Liver (tissue), 9 donors: ENCODE data around the gene SLC2A9. TPM values are rescaled to one million over a fixed set of nuclear protein-coding genes. Genes with fewer than 3 reads are reported as not detected.

Experiments used
- DNase-seq: peaks from one replicate; pipeline ENCODE4 v3.0.0-alpha.2; 2017; ENCODE audit warnings: low spot score
- H3K27ac ChIP-seq, 2 donors: one replicate each; pipeline ENCODE4 v1.7.0; 2013; ENCODE audit warnings: inconsistent platforms in 2 of 2, low read length in 2 of 2, control low read depth in 1 of 2, low read depth in 1 of 2, mild to moderate bottlenecking in 1 of 2
- H3K27me3 ChIP-seq, 4 donors: one replicate each; pipeline versions ENCODE4 v1.6.1 to v1.7.0; 2013; ENCODE audit warnings: low read length in 3 of 4, inconsistent platforms in 1 of 4, mild to moderate bottlenecking in 1 of 4, moderate library complexity in 1 of 4; ENCODE audit not compliant: control insufficient read depth in 4 of 4, insufficient read depth in 4 of 4
- H3K36me3 ChIP-seq, 4 donors: one replicate each; pipeline versions ENCODE4 v1.6.1 to v1.7.0; 2013; ENCODE audit warnings: low read length in 3 of 4, mild to moderate bottlenecking in 3 of 4, low read depth in 1 of 4, moderate library complexity in 1 of 4; ENCODE audit not compliant: control insufficient read depth in 4 of 4, insufficient read depth in 3 of 4
- H3K4me1 ChIP-seq, 4 donors: one replicate each; pipeline versions ENCODE4 v1.6.1 to v1.7.0; 2013; ENCODE audit warnings: low read length in 3 of 4, mild to moderate bottlenecking in 3 of 4, moderate library complexity in 1 of 4; ENCODE audit not compliant: control insufficient read depth in 4 of 4, insufficient read depth in 4 of 4
- H3K4me3 ChIP-seq, 3 donors: one replicate each; pipeline versions ENCODE4 v1.6.1 to v1.7.0; 2013; ENCODE audit warnings: low read length in 3 of 3, control low read depth in 1 of 3, low read depth in 1 of 3, mild to moderate bottlenecking in 1 of 3
- H3K9ac ChIP-seq, 2 donors: one replicate each; pipeline ENCODE4 v1.7.0; 2013; ENCODE audit warnings: low read length in 2 of 2, mild to moderate bottlenecking in 2 of 2, moderate library complexity in 2 of 2, control low read depth in 1 of 2, low read depth in 1 of 2
- H3K9me3 ChIP-seq, 4 donors: one replicate each; pipeline versions ENCODE4 v1.6.1 to v1.7.0; 2013; ENCODE audit warnings: low read length in 3 of 4; ENCODE audit not compliant: control insufficient read depth in 4 of 4
- EGR1 ChIP-seq, 2 donors: IDR thresholded peaks; 2 replicates each; pipeline ENCODE4 v1.6.1; 2016 to 2018; ENCODE audit warnings: antibody characterized with exemption in 2 of 2, low read depth in 2 of 2
- FOXA1 ChIP-seq: IDR thresholded peaks from 2 replicates; pipeline ENCODE4 v1.6.1; 2016; ENCODE audit warnings: antibody characterized with exemption
- FOXA2 ChIP-seq: IDR thresholded peaks from 2 replicates; pipeline ENCODE4 v1.6.1; 2016; ENCODE audit warnings: antibody characterized with exemption
- GABPA ChIP-seq, 2 donors: IDR thresholded peaks in 1 of 2; conservative IDR thresholded peaks in 1 of 2; 2 replicates each; pipeline ENCODE4 v1.6.1; 2016; ENCODE audit warnings: antibody characterized with exemption in 2 of 2, mild to moderate bottlenecking in 1 of 2, moderate library complexity in 1 of 2
- HNF4A ChIP-seq, 2 donors: conservative IDR thresholded peaks; 2 replicates each; pipeline ENCODE4 v1.6.1; 2016; ENCODE audit warnings: antibody characterized with exemption in 2 of 2, mild to moderate bottlenecking in 2 of 2
- HNF4G ChIP-seq: IDR thresholded peaks from 2 replicates; pipeline ENCODE4 v1.6.1; 2016; ENCODE audit warnings: antibody characterized with exemption
- JUND ChIP-seq, 2 donors: IDR thresholded peaks; 2 replicates each; pipeline ENCODE4 v1.6.1; 2016; ENCODE audit warnings: antibody characterized with exemption in 2 of 2
- NR2F2 ChIP-seq: IDR thresholded peaks from 2 replicates; pipeline ENCODE4 v1.6.1; 2016; ENCODE audit warnings: antibody characterized with exemption
- RAD21 ChIP-seq, 2 donors: IDR thresholded peaks; 2 replicates each; pipeline ENCODE4 v1.6.1; 2016; ENCODE audit warnings: antibody characterized with exemption in 2 of 2, mild to moderate bottlenecking in 2 of 2
- RXRA ChIP-seq, 2 donors: IDR thresholded peaks; 2 replicates each; pipeline ENCODE4 v1.6.1; 2017 to 2018; ENCODE audit warnings: antibody characterized with exemption in 2 of 2, mild to moderate bottlenecking in 1 of 2
- SP1 ChIP-seq: IDR thresholded peaks from 2 replicates; pipeline ENCODE4 v1.6.1; 2018; ENCODE audit warnings: antibody characterized with exemption, mild to moderate bottlenecking
- TAF1 ChIP-seq: conservative IDR thresholded peaks from 2 replicates; pipeline ENCODE4 v1.6.1; 2016; ENCODE audit warnings: antibody characterized with exemption, mild to moderate bottlenecking
- YY1 ChIP-seq: IDR thresholded peaks from 2 replicates; pipeline ENCODE4 v1.6.1; 2016; ENCODE audit warnings: antibody characterized with exemption, mild to moderate bottlenecking
- WGBS: extraction: QIAGEN DNeasy Blood & Tissue Kit; methylation state at CpG from one replicate; pipeline ENCODE4 v1.1.7; 2013; 5-methylcytosine and 5-hydroxymethylcytosine counted together
- polyA plus RNA-seq, 2 donors: library from polyadenylated mRNA; stranded (reverse) in 1 of 2; unstranded in 1 of 2; fragments of 200-250 nt in 1 of 2; fragments of >200 nt in 1 of 2; fragmentation: Nextera tagmentation in 1 of 2; extraction: Ambion mirVana in 1 of 2; gene quantifications; one replicate each; pipeline versions ENCODE4 v1.2.1 to v1.2.3, GENCODE V29; 2013 to 2015
- total RNA-seq, 2 donors: library from RNA; depleted of rRNA; stranded (reverse); fragments of >200 nt; gene quantifications; one replicate each; pipeline ENCODE4 v1.2.3, GENCODE V29; 2014
- TF ChIP-seq, protein P1 (sequence below): IDR thresholded peaks from 2 replicates; pipeline ENCODE4 v1.6.1; 2016; ENCODE audit warnings: antibody characterized with exemption
- TF ChIP-seq, protein P2 (sequence below): IDR thresholded peaks from 2 replicates; pipeline ENCODE4 v1.6.1; 2016; ENCODE audit warnings: antibody characterized with exemption
- TF ChIP-seq, protein P3 (sequence below): fragments of 150-350 bp; IDR thresholded peaks from 2 replicates; pipeline ENCODE4 v1.5.1; 2017; ENCODE audit warnings: improper control_type of control experiment, low read depth, low read length; ENCODE audit not compliant: missing input control
- TF ChIP-seq, protein P4 (sequence below): IDR thresholded peaks from 2 replicates; pipeline ENCODE4 v1.6.1; 2016; ENCODE audit warnings: antibody characterized with exemption
- TF ChIP-seq, protein P5 (sequence below): IDR thresholded peaks from 2 replicates; pipeline ENCODE4 v1.6.1; 2016; ENCODE audit warnings: antibody characterized with exemption, mild to moderate bottlenecking
- donor health status: healthy.
- donor health status: healthy.
- donor health status: healthy.
- donor health status: healthy.
- donor health status: healthy.

Gene SLC2A9
- total and polyA plus RNA-seq, 4 donors: 6.2 to 49.0 (median 21.6) TPM

DNA sequence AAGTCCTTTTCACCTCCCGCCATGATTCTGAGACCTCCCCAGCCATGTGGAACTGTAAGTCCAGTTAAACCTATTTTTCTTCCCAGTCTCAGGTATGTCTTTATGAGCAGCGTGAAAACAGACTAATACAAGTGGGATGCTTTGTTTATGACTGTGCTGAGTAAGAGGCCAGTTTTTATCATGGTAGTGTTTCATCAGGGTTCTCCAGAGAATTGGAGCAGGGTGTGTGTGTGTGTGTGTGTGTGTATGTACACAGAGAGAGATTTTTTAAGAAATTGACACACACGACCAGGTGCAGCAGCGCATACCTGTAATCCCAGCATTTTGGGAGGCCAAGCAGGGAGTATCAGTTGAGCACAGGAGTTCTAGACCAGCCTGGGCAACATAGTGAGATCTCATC, 34.6 kb upstream of the SLC2A9 start:
- TF ChIP-seq TAF1 (no peak), FOXA2 (no peak), RAD21 (IDR thresholded peaks at IDR 0.05) (no peak), RXRA (IDR thresholded peaks at IDR 0.05) (no peak), SP1 (no peak)
- TF ChIP-seq, protein P1, sequence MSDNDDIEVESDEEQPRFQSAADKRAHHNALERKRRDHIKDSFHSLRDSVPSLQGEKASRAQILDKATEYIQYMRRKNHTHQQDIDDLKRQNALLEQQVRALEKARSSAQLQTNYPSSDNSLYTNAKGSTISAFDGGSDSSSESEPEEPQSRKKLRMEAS: no peak
- Histone ChIP-seq H3K9ac (no peak overlapping the region), H3K27me3 (no peaks in the 10 kb centered on the region), H3K9me3 (no peaks in the 10 kb centered on the region), H3K4me3 (no peak overlapping the region), H3K4me1 (no peaks in the 10 kb centered on the region), H3K27ac (no peak overlapping the region), H3K36me3 (no peaks in the 10 kb centered on the region)
- no peak for DNase-seq
- 94% methylated on average over 4 of the region's 4 CpGs for WGBS

DNA sequence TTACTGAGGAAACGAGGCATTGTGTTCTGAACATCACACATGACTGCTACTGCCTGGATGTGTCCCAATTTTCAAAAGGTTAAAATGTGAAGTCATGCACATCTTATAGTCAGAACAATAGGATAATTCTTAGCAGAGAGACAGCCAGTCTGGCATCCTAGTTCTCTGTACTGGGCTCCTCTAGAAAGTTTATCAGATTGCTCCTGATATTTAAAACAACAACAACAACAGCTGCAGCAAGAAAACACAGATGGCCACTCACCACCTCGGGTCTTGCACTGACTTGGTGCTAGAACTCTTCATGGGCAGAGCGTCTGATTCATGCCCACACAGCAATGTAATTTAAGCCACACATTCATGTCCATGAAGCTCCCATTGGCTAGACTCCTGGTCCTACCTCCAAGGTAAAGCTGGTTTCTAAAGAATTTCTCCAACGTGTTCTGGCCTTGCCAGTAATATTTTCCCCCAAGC, 33.3 kb upstream of the SLC2A9 start:
- no peak overlapping the region for H3K27ac ChIP-seq
- H3K9ac ChIP-seq: no peak overlapping the region
- H3K36me3 ChIP-seq: no peaks in the 10 kb centered on the region
- no peaks in the 10 kb centered on the region for H3K9me3 ChIP-seq
- peak; percentile 12 for DNase-seq
- no peaks in the 10 kb centered on the region for H3K4me1 ChIP-seq
- no peaks in the 10 kb centered on the region for H3K27me3 ChIP-seq
- WGBS: 80% methylated on average over 4 of the region's 4 CpGs
- no peak overlapping the region for H3K4me3 ChIP-seq
- TF ChIP-seq FOXA2: no peak
- no peak for TF ChIP-seq EGR1 (IDR thresholded peaks at IDR 0.05; ENCODE audit: low read depth in 2 of 2)
- no peak for TF ChIP-seq HNF4G
- no peak for TF ChIP-seq GABPA (IDR thresholded peaks at IDR 0.05 in 1 of 2, conservative IDR thresholded peaks at IDR 0.05 in 1 of 2)
- TF ChIP-seq SP1: no peak
- TF ChIP-seq FOXA1: no peak
- TF ChIP-seq, protein P2, sequence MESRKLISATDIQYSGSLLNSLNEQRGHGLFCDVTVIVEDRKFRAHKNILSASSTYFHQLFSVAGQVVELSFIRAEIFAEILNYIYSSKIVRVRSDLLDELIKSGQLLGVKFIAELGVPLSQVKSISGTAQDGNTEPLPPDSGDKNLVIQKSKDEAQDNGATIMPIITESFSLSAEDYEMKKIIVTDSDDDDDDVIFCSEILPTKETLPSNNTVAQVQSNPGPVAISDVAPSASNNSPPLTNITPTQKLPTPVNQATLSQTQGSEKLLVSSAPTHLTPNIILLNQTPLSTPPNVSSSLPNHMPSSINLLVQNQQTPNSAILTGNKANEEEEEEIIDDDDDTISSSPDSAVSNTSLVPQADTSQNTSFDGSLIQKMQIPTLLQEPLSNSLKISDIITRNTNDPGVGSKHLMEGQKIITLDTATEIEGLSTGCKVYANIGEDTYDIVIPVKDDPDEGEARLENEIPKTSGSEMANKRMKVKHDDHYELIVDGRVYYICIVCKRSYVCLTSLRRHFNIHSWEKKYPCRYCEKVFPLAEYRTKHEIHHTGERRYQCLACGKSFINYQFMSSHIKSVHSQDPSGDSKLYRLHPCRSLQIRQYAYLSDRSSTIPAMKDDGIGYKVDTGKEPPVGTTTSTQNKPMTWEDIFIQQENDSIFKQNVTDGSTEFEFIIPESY: no peak
- TF ChIP-seq NR2F2: no peak
- TF ChIP-seq, protein P3, sequence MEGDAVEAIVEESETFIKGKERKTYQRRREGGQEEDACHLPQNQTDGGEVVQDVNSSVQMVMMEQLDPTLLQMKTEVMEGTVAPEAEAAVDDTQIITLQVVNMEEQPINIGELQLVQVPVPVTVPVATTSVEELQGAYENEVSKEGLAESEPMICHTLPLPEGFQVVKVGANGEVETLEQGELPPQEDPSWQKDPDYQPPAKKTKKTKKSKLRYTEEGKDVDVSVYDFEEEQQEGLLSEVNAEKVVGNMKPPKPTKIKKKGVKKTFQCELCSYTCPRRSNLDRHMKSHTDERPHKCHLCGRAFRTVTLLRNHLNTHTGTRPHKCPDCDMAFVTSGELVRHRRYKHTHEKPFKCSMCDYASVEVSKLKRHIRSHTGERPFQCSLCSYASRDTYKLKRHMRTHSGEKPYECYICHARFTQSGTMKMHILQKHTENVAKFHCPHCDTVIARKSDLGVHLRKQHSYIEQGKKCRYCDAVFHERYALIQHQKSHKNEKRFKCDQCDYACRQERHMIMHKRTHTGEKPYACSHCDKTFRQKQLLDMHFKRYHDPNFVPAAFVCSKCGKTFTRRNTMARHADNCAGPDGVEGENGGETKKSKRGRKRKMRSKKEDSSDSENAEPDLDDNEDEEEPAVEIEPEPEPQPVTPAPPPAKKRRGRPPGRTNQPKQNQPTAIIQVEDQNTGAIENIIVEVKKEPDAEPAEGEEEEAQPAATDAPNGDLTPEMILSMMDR: no peak
- no peak for TF ChIP-seq RXRA (IDR thresholded peaks at IDR 0.05)
- no peak for TF ChIP-seq JUND (IDR thresholded peaks at IDR 0.05)
- TF ChIP-seq RAD21 (IDR thresholded peaks at IDR 0.05): no peak
- TF ChIP-seq, protein P4, sequence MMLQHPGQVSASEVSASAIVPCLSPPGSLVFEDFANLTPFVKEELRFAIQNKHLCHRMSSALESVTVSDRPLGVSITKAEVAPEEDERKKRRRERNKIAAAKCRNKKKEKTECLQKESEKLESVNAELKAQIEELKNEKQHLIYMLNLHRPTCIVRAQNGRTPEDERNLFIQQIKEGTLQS: no peak
- TF ChIP-seq YY1: no peak
- TF ChIP-seq HNF4A (conservative IDR thresholded peaks at IDR 0.05): no peak
- TF ChIP-seq, protein P5, sequence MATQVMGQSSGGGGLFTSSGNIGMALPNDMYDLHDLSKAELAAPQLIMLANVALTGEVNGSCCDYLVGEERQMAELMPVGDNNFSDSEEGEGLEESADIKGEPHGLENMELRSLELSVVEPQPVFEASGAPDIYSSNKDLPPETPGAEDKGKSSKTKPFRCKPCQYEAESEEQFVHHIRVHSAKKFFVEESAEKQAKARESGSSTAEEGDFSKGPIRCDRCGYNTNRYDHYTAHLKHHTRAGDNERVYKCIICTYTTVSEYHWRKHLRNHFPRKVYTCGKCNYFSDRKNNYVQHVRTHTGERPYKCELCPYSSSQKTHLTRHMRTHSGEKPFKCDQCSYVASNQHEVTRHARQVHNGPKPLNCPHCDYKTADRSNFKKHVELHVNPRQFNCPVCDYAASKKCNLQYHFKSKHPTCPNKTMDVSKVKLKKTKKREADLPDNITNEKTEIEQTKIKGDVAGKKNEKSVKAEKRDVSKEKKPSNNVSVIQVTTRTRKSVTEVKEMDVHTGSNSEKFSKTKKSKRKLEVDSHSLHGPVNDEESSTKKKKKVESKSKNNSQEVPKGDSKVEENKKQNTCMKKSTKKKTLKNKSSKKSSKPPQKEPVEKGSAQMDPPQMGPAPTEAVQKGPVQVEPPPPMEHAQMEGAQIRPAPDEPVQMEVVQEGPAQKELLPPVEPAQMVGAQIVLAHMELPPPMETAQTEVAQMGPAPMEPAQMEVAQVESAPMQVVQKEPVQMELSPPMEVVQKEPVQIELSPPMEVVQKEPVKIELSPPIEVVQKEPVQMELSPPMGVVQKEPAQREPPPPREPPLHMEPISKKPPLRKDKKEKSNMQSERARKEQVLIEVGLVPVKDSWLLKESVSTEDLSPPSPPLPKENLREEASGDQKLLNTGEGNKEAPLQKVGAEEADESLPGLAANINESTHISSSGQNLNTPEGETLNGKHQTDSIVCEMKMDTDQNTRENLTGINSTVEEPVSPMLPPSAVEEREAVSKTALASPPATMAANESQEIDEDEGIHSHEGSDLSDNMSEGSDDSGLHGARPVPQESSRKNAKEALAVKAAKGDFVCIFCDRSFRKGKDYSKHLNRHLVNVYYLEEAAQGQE: no peak
- TF ChIP-seq, protein P1: no peak
- TF ChIP-seq TAF1: no peak
